ENCODE results near the gene EFNB2.

Gene EFNB2

GRCh38 chr13:106500445-106500844, 35.0 kb downstream of the EFNB2 start:
- DNase-seq (ENCODE audit: low read depth in 2 of 2): no peak

- DNase-seq (ENCODE audit: low read depth in 2 of 2): no peak
Measured at GRCh38 chr13:106499896-106500295, 35.6 kb downstream of the EFNB2 start.

GRCh38 chr13:106499113-106499512, 36.3 kb downstream of the EFNB2 start:
- no peak for DNase-seq (ENCODE audit: low read depth in 2 of 2)

- no peak for DNase-seq (ENCODE audit: low read depth in 2 of 2)
Measured at GRCh38 chr13:106498571-106498970, 36.9 kb downstream of the EFNB2 start.

GRCh38 chr13:106498158-106498557, 37.3 kb downstream of the EFNB2 start:
- DNase-seq (ENCODE audit: low read depth in 2 of 2): no peak

- no peak for DNase-seq (ENCODE audit: low read depth in 2 of 2)
Measured at GRCh38 chr13:106497079-106497478, 38.4 kb downstream of the EFNB2 start.

- DNase-seq (ENCODE audit: low read depth in 2 of 2): no peak
Measured at GRCh38 chr13:106496072-106496997, 39.1 kb downstream of the EFNB2 start.

GRCh38 chr13:106494936-106495335, 40.5 kb downstream of the EFNB2 start:
- no peak for DNase-seq (ENCODE audit: low read depth in 2 of 2)

GRCh38 chr13:106494506-106494905, 41.0 kb downstream of the EFNB2 start:
- DNase-seq (ENCODE audit: low read depth in 2 of 2): no peak

- no peak for DNase-seq (ENCODE audit: low read depth in 2 of 2)
Measured at GRCh38 chr13:106493533-106494220, 41.8 kb downstream of the EFNB2 start.

- DNase-seq (ENCODE audit: low read depth in 2 of 2): no peak
Measured at GRCh38 chr13:106492588-106493475, 42.6 kb downstream of the EFNB2 start.

GRCh38 chr13:106491928-106492587, 43.4 kb downstream of the EFNB2 start:
- no peak for DNase-seq (ENCODE audit: low read depth in 2 of 2)

- DNase-seq (ENCODE audit: low read depth in 2 of 2): no peak
Measured at GRCh38 chr13:106491463-106491862, 44.0 kb downstream of the EFNB2 start.

GRCh38 chr13:106490569-106491321, 44.7 kb downstream of the EFNB2 start:
- DNase-seq (ENCODE audit: low read depth in 2 of 2): no peak

GRCh38 chr13:106489849-106490568, 45.5 kb downstream of the EFNB2 start:
- no peak for DNase-seq (ENCODE audit: low read depth in 2 of 2)

- no peak for DNase-seq (ENCODE audit: low read depth in 2 of 2)
Measured at GRCh38 chr13:106488686-106489085, 46.8 kb downstream of the EFNB2 start.

- DNase-seq (ENCODE audit: low read depth in 2 of 2): no peak
Measured at GRCh38 chr13:106488076-106488475, 47.4 kb downstream of the EFNB2 start.

GRCh38 chr13:106487129-106487528, 48.3 kb downstream of the EFNB2 start:
- DNase-seq (ENCODE audit: low read depth in 2 of 2): no peak

GRCh38 chr13:106486287-106486686, 49.2 kb downstream of the EFNB2 start:
- DNase-seq (ENCODE audit: low read depth in 2 of 2): no peak
